Activated CD8-positive, alpha-beta T cell treated with anti-CD3 and anti-CD28 coated beads for 36 hours (primary cell): Measurements from ENCODE around the gene KRT23. TPM values are rescaled to one million over a fixed set of nuclear protein-coding genes. Genes with fewer than 3 reads are reported as not detected.

Experiments
- ATAC-seq: fragments of 200-7000 bp; cut with Tn5 transposase; one replicate; pipeline ENCODE4 v1.10.0; 2021; ENCODE audit warnings: mild to moderate bottlenecking, moderate library complexity
- CTCF ChIA-PET: fragments of 350-600 bp; sonication (Branson Sonifier 250); formaldehyde crosslinking; loops from one replicate; lab custom pipeline; 2021; ENCODE audit warnings: antibody characterized with exemption; lab: Charles Lee
- POLR2A ChIA-PET: fragments of 350-600 bp; sonication (Branson Sonifier 250); formaldehyde crosslinking; loops from one replicate; lab custom pipeline; 2021; ENCODE audit warnings: antibody characterized with exemption; lab: Charles Lee
- DNase-seq: peaks from one replicate; pipeline ENCODE4 v3.0.0-alpha.2; 2020
- H3K27ac Mint-ChIP-seq: one replicate; pipeline ENCODE4 v1.8.0; 2021; ENCODE audit warnings: mild to moderate bottlenecking, mixed read lengths
- H3K27me3 Mint-ChIP-seq: one replicate; pipeline ENCODE4 v1.8.0; 2021; ENCODE audit warnings: mixed read lengths
- H3K36me3 Mint-ChIP-seq: one replicate; pipeline ENCODE4 v1.8.0; 2021; ENCODE audit warnings: low read depth, mixed read lengths
- H3K4me1 Mint-ChIP-seq: one replicate; pipeline ENCODE4 v1.8.0; 2021; ENCODE audit warnings: low read depth, mixed read lengths
- H3K4me3 Mint-ChIP-seq: one replicate; pipeline ENCODE4 v1.8.0; 2021; ENCODE audit warnings: mild to moderate bottlenecking, moderate library complexity, mixed read lengths
- H3K9me3 Mint-ChIP-seq: one replicate; pipeline ENCODE4 v1.8.0; 2021; ENCODE audit warnings: mixed read lengths
- intact Hi-C: fragments of 100-400 bp; cut with micrococcal nuclease; formaldehyde crosslinking; loops from one replicate; pipeline ENCODE4 v1.10.0; 2022
- total RNA-seq, 2 experiments: library from RNA; stranded (reverse); gene quantifications; one replicate each; pipeline ENCODE4 v1.2.3, GENCODE V29; 2021
- TF ChIP-seq, protein P1 (sequence below): fragments of 200-600 bp; IDR thresholded peaks from one replicate; pipeline ENCODE4 v1.8.0; 2022; ENCODE audit warnings: antibody characterized with exemption, mild to moderate bottlenecking

Gene KRT23
- total RNA-seq, 2 experiments from 2014 or later, result not detected

DNA sequence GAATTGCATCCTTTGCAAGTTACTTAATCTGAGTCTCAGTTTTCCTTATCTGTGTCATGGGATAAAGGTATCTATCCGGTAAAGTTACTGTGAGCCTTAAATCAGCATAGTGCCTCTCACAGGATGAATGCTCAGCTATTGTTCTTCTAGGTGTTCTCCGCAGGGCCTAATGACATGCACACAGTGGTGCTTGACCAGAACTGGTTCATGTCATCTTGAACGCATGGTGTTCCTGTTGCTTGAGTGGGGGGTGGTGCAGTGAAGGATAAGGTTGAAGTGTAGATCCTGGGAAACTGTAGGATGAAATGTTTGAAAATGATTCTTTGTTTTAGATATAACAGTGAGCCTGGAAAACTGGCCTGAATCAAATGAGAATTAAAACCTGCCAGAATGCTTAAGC lies 42.7 kb upstream of the KRT23 start:
- TF ChIP-seq, protein P1, sequence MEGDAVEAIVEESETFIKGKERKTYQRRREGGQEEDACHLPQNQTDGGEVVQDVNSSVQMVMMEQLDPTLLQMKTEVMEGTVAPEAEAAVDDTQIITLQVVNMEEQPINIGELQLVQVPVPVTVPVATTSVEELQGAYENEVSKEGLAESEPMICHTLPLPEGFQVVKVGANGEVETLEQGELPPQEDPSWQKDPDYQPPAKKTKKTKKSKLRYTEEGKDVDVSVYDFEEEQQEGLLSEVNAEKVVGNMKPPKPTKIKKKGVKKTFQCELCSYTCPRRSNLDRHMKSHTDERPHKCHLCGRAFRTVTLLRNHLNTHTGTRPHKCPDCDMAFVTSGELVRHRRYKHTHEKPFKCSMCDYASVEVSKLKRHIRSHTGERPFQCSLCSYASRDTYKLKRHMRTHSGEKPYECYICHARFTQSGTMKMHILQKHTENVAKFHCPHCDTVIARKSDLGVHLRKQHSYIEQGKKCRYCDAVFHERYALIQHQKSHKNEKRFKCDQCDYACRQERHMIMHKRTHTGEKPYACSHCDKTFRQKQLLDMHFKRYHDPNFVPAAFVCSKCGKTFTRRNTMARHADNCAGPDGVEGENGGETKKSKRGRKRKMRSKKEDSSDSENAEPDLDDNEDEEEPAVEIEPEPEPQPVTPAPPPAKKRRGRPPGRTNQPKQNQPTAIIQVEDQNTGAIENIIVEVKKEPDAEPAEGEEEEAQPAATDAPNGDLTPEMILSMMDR, result no peak
- ChIA-PET CTCF (no interaction called here), POLR2A (interaction anchor here (0.9 kb wide), 1 partner anchor 19 kb away, joined by 3 read pairs; no protein-coding TSS in a partner anchor)
- peaks cover 15% of the 10 kb centered on the region for H3K27me3 Mint-ChIP-seq
- ATAC-seq (no peak), DNase-seq (no peak)
- no peaks in the 10 kb centered on the region for H3K9me3 Mint-ChIP-seq
- no peak overlapping the region for H3K4me3 Mint-ChIP-seq
- intact Hi-C loops, result no loop called here
- H3K27ac Mint-ChIP-seq, result no peak overlapping the region
- no peaks in the 10 kb centered on the region for H3K36me3 Mint-ChIP-seq
- no peaks in the 10 kb centered on the region for H3K4me1 Mint-ChIP-seq

DNA sequence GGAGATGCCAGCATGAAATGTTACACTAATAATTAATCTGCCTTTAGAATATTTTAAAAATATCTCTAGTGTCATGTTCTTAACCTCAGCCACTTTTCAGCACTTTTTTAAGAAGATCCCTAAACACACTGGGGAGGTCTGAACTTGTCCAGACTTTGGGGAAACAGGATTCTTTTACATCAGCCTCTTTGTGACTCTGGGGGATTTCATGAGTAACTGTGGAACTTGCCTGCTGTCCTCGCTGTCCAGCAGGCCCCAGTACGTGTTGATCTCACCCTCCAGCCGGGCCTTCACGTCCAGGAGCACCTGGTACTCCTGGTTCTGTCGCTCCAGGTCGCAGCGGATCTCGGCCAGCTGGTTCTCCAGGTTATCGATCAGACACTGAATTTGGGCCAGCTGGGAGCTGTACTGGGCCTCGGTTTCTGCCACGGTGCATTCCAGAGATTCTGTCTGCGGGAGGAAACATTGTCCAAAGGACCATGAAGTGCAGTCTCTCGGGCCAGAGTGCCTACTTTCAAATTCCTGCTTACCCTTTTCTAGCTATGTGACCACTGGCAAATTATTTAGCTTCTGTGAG lies 41.2 kb upstream of the KRT23 start:
- ATAC-seq (no peak), DNase-seq (no peak)
- no peaks in the 10 kb centered on the region for H3K36me3 Mint-ChIP-seq
- H3K4me3 Mint-ChIP-seq, result no peak overlapping the region
- ChIA-PET POLR2A (no interaction called here), CTCF (interaction anchor here (0.8 kb wide), 1 partner anchor 8 kb away, joined by 3 read pairs; no protein-coding TSS in a partner anchor)
- no peaks in the 10 kb centered on the region for H3K9me3 Mint-ChIP-seq
- TF ChIP-seq, protein P1, result no peak
- peaks cover 12% of the 10 kb centered on the region for H3K27me3 Mint-ChIP-seq
- intact Hi-C loops, result no loop called here
- H3K4me1 Mint-ChIP-seq, result no peaks in the 10 kb centered on the region
- no peak overlapping the region for H3K27ac Mint-ChIP-seq

DNA sequence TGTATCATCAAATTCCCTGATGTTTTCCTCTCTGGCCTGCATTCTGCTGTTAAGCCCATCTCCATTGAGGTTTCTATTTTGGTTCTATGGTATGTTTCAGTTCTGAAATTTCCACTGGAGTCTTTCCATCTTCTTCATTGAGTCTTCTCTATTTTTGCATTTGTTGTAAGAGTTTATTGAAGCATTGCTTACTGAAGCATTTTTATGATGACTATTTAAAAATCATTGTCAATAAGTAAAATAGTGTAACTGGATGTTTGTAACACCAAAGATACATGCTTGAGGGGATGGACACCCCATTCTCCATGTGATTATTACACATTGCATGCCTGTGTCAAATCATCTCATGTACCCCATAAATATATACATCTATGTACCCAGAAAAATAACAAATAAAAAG lies 38.1 kb upstream of the KRT23 start:
- Mint-ChIP-seq H3K27me3 (peaks cover 9% of the 10 kb centered on the region), H3K4me1 (no peaks in the 10 kb centered on the region), H3K4me3 (no peak overlapping the region), H3K36me3 (no peaks in the 10 kb centered on the region), H3K9me3 (no peaks in the 10 kb centered on the region), H3K27ac (no peak overlapping the region)
- DNase-seq, result no peak
- ChIA-PET CTCF (interaction anchor here (1.2 kb wide), 1 partner anchor 12 kb away, joined by 4 read pairs; no protein-coding TSS in a partner anchor), POLR2A (no interaction called here)
- TF ChIP-seq, protein P1, result no peak
- intact Hi-C loops, result no loop called here
- no peak for ATAC-seq

DNA sequence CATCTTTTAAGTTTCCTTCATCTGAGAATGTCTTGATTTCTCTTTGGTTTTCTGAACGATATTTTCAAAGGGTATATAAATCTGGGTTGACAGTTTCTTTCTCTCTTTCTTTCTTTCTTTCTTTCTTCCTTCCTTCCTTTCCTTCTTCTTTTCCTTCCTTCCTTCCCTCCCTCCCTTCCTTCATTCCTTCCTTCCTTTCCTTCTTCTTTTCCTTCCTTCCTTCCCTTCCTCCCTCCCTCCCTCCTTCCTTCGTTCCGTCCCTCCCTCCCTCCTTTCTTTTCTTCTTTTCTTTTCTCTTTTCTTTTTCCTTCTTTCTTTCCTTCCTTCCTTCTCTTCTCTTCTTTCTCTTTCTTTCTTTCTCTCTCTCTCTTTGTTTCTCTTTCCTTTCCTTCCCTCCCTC lies 36.9 kb upstream of the KRT23 start:
- Mint-ChIP-seq H3K36me3 (no peaks in the 10 kb centered on the region), H3K9me3 (no peaks in the 10 kb centered on the region), H3K27me3 (peaks cover 8% of the 10 kb centered on the region), H3K27ac (no peak overlapping the region), H3K4me3 (no peak overlapping the region), H3K4me1 (no peaks in the 10 kb centered on the region)
- no peak for ATAC-seq
- CTCF ChIA-PET, result interaction anchor here (1.2 kb wide), 1 partner anchor 11 kb away, joined by 4 read pairs; no protein-coding TSS in a partner anchor
- intact Hi-C loops, result no loop called here
- POLR2A ChIA-PET, result no interaction called here
- TF ChIP-seq, protein P1, result no peak
- DNase-seq, result no peak

DNA sequence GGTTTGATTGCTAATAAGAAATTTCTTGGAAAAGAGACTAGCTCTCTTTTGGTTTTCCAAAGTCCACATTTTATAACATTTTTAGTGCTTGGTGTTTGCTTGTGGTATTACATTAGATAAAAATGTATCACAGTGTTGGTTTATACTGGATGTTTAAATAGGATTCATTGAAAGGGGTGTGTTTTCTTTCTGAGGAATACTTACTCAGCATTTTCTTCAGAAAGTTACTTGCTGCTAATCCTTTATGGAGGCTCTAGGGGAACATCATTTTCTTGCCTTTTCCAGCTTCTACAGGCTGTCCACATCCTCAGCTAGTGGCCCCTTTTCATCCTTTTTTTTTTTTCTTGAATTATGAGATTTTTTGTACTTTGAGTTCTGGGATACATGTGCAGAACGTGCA lies 30.1 kb upstream of the KRT23 start:
- Mint-ChIP-seq H3K4me3 (no peak overlapping the region), H3K36me3 (no peaks in the 10 kb centered on the region), H3K27me3 (peaks cover 17% of the 10 kb centered on the region), H3K27ac (no peak overlapping the region), H3K4me1 (no peaks in the 10 kb centered on the region), H3K9me3 (no peaks in the 10 kb centered on the region)
- DNase-seq (no peak), ATAC-seq (no peak)
- POLR2A ChIA-PET, result no interaction called here
- CTCF ChIA-PET, result interaction anchor here (1.6 kb wide), 1 partner anchor 355 kb away, joined by 3 read pairs; no protein-coding TSS in a partner anchor
- intact Hi-C loops, result no loop called here
- TF ChIP-seq, protein P1, result no peak
